ENCODE data around the gene CUX1.

DNA sequence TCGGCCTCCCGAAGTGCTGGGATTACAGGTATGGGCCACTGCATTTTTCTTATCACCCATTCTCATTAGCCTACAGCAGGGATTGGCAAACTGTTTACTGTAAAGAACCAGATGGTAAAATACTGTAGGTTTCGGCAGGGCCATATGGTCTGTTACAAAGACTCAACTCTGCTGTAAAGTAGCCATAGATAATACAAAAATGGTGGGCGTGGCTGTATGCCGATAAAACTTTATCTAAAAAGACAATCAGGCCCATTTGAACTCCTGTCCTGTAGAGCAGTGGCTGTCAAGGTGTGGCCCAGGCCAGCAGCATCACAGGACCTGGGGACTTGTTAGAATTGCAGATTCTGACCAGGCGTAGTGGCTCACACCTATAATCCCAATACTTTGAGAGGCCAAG, 134.3 kb downstream of the CUX1 start:
- TF ChIP-seq TAF1 (IDR thresholded peaks at IDR 0.05; ENCODE audit: low read depth, low read length) = no peak
- TF ChIP-seq POLR2A (IDR thresholded peaks at IDR 0.05; ENCODE audit: low read depth, low read length) = no peak
- TF ChIP-seq POLR2AphosphoS5 (IDR thresholded peaks at IDR 0.05; ENCODE audit: low read depth, low read length) = no peak
- TF ChIP-seq POU2F2 (IDR thresholded peaks at IDR 0.05; ENCODE audit: low read depth, low read length) = no peak

Measured in GM12891 (cell line).